LNCaP clone FGC (cell line): ENCODE results near the gene CEP192.

Experiments used
- DNase-seq: peaks from one replicate; pipeline ENCODE4 v3.0.0-alpha.2; 2011; ENCODE audit warnings: low read depth
- H3K4me3 ChIP-seq: 2 replicates; pipeline ENCODE4 v1.5.1; 2011; ENCODE audit warnings: mild to moderate bottlenecking, low read depth, low read length, control low read depth
- CTCF ChIP-seq: IDR thresholded peaks from 2 replicates; pipeline ENCODE4 v1.5.1; 2012; ENCODE audit warnings: mild to moderate bottlenecking; ENCODE audit not compliant: control insufficient read depth, insufficient read depth; ENCODE audit errors: extremely low read depth

The CEP192 gene

GRCh38 chr18:13017247-13017875 lies 26.2 kb downstream of the CEP192 start:
- no peak for TF ChIP-seq CTCF
- H3K4me3 ChIP-seq: no peak overlapping the region
- no peak for DNase-seq

DNA sequence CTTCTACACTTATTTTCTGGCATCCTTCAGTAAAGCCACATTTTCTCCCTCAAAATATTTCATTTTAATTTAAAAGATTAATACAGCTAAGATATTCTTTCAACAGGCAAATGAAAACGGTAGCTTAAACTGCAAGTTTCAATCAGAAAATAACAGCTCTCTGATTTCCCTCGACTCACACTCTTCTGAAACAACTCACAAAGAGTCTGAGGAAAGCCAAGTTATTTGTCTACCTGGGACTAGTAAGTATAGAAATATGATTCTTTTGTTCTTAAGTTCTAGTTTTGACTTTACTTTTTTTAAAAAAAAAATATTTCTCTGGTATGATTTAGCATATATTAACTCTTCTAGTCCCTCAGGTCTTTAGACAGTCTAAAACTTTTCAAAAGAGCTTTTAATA lies 27.2 kb downstream of the CEP192 start:
- no peak for DNase-seq
- TF ChIP-seq CTCF: no peak

DNA sequence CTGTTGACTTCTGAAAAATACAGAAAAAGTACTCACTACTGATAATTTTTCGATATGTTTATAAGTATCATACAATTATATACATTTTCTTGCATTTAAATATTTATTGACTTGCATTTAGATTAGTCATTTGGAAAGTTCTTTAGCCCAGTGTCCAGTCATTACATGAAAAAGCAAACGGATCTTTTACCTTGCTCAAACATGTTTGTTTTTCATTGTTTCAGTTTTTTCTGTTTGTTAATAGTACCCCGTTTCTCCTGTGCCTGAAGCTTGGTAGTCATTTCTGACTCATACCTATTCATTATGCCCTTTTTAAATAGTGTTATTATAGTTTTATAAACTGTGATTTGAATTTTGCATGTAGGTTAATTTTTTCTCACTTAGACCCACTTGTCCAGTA lies 28.1 kb downstream of the CEP192 start:
- no peak overlapping the region for H3K4me3 ChIP-seq
- TF ChIP-seq CTCF: no peak
- no peak for DNase-seq

More for the DNA sequence above, 27.2 kb downstream of the CEP192 start:
- H3K4me3 ChIP-seq: no peak overlapping the region

- DNase-seq: no peak
- no peak for TF ChIP-seq CTCF
- no peak overlapping the region for H3K4me3 ChIP-seq
These were observed 31.5 kb downstream of the CEP192 start for GRCh38 chr18:13022644-13023043.

- DNase-seq: no peak
- H3K4me3 ChIP-seq: no peak overlapping the region
- TF ChIP-seq CTCF: no peak
These were observed 34.1 kb downstream of the CEP192 start for GRCh38 chr18:13025233-13025632.

GRCh38 chr18:13026583-13027270 lies 35.6 kb downstream of the CEP192 start:
- peak; percentile 75 for DNase-seq
- H3K4me3 ChIP-seq: 0 out of 2 replicates have a peak overlapping the region, but pooled peaks have one; percentile 2
- TF ChIP-seq CTCF: no peak
